Spleen (tissue), 11 donors: Measurements from ENCODE around the gene TCL1A. TPM values are rescaled to one million over a fixed set of nuclear protein-coding genes. Genes with fewer than 3 reads are reported as not detected.
A peak's percentile ranks its signal among the peaks of the same experiment; 100 is the strongest.

Experiments used
- DNase-seq: peaks from one replicate; pipeline ENCODE4 v3.0.0-alpha.2; 2020
- H3K27ac ChIP-seq, 8 donors: fragments of 200-600 bp; sonication (generic) in 7 of 8; 1 replicate in 4 of 8; 2 replicates in 4 of 8; pipeline versions ENCODE4 v1.5.0 to v1.8.0; 2016 to 2021; ENCODE audit warnings: inconsistent platforms in 4 of 8, mild to moderate bottlenecking in 4 of 8, moderate library complexity in 1 of 8
- H3K27me3 ChIP-seq, 7 donors: fragments of 200-600 bp; sonication (generic) in 6 of 7; replicated peaks in 1 of 7; 1 replicate in 4 of 7; 2 replicates in 3 of 7; pipeline versions ENCODE4 v1.5.0 to v1.8.0; 2016 to 2021; ENCODE audit warnings: inconsistent platforms in 3 of 7, mild to moderate bottlenecking in 1 of 7
- H3K36me3 ChIP-seq, 6 donors: fragments of 200-600 bp; sonication (generic) in 5 of 6; 1 replicate in 4 of 6; 2 replicates in 2 of 6; pipeline versions ENCODE4 v1.5.0 to v1.8.0; 2016 to 2021; ENCODE audit warnings: inconsistent platforms in 2 of 6
- H3K4me1 ChIP-seq, 6 donors: fragments of 200-600 bp; sonication (generic) in 5 of 6; 1 replicate in 3 of 6; 2 replicates in 3 of 6; pipeline versions ENCODE4 v1.5.0 to v1.8.0; 2016 to 2021; ENCODE audit warnings: inconsistent platforms in 3 of 6
- H3K4me3 ChIP-seq, 8 donors: fragments of 200-600 bp; sonication (generic) in 7 of 8; 1 replicate in 4 of 8; 2 replicates in 4 of 8; pipeline versions ENCODE4 v1.5.0 to v1.8.0; 2016 to 2021; ENCODE audit warnings: inconsistent platforms in 4 of 8, mild to moderate bottlenecking in 4 of 8, moderate library complexity in 2 of 8
- H3K9me3 ChIP-seq, 8 donors: fragments of 200-600 bp; sonication (generic) in 7 of 8; 1 replicate in 4 of 8; 2 replicates in 4 of 8; pipeline versions ENCODE4 v1.5.0 to v1.8.0; 2016 to 2021; ENCODE audit warnings: inconsistent platforms in 4 of 8
- POLR2A ChIP-seq, 3 donors: fragments of 450-650 bp; IDR thresholded peaks; one replicate each; pipeline ENCODE4 v1.5.1; 2017; ENCODE audit warnings: antibody characterized with exemption in 3 of 3, mild to moderate bottlenecking in 1 of 3
- POLR2AphosphoS5 ChIP-seq, 3 donors: sonication (generic); formaldehyde crosslinking; IDR thresholded peaks; one replicate each; pipeline ENCODE4 v1.5.1; 2017; ENCODE audit warnings: antibody characterized with exemption in 3 of 3
- WGBS, 5 donors: extraction: QIAGEN DNeasy Blood & Tissue Kit in 3 of 5; methylation state at CpG; one replicate each; pipeline versions ENCODE4 v1.1.5 to v1.1.7; 2013 to 2018; 5-methylcytosine and 5-hydroxymethylcytosine counted together
- intact Hi-C: fragments of 100-400 bp; cut with DNase I; formaldehyde crosslinking; loops from one replicate; pipeline ENCODE4 v1.15.0; 2023; ENCODE audit warnings: low total_unique reads
- polyA plus RNA-seq, 3 donors: library from polyadenylated mRNA; stranded (reverse); fragments of 200-250 nt; gene quantifications; one replicate each; pipeline ENCODE4 v1.2.1, GENCODE V29; 2013
- total RNA-seq, 7 donors: library from RNA; depleted of rRNA in 3 of 7; stranded (reverse); fragments of >200 nt in 3 of 7; fragmentation: NEBNext Ultra II Directional in 4 of 7; extraction: Animal tissue kit (Norgen Biotek cat#: 25700) in 4 of 7; gene quantifications; one replicate each; pipeline versions ENCODE4 v1.1.0 to v1.2.1, GENCODE V29; 2016 to 2021
- TF ChIP-seq, protein P1 (sequence below), 11 experiments: fragments of 200-600 bp in 7 of 11; fragments of 450-650 bp in 4 of 11; sonication (generic) in 4 of 11; IDR thresholded peaks in 8 of 11; conservative IDR thresholded peaks in 3 of 11; 1 replicate in 7 of 11; 2 replicates in 4 of 11; pipeline versions ENCODE4 v1.4.0 to v1.8.0; 2016 to 2021; ENCODE audit warnings: antibody characterized with exemption in 11 of 11, inconsistent platforms in 4 of 11, mild to moderate bottlenecking in 1 of 11
- donor health status: healthy with polysubstance abuse.
- donor health status: DM: no; HTN: no; CAD: no; lungs with moderate emphysema.
- donor health status: DM: no; HTN: no; CAD: no.
- donor health status: Bipolar disorder and iron deficiency.
- donor health status: healthy.
- donor health status: DM: no; HTN: no; CAD: no.
- donor health status: DM: yes; HTN: yes; CAD: no.

TCL1A gene
- total and polyA plus RNA-seq, 10 donors: 12.8 to 520 (median 64.4) TPM

DNA sequence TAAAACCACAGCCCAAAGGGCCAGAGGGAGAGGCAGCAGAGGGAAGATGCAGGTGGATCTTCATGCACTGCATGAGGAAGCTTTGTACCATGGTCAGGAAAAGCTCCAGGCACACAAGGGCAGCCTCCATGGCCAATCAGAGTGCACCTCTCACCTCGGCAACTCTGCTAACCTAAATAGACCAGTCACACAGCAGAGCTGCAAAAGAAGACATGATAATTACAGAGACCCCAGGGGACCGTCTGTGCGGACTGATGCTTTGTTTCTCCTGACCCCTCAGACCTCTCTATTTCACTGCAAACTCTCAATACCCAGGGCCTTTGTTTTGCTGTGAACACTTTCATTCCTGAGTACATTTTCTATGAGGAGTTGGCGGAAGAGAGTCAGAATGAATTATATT, 38.4 kb downstream of the TCL1A start:
- H3K9me3 ChIP-seq: peaks cover 0 to 12% (median 0%) of the 10 kb centered on the region in 8 donors
- peaks cover 0 to 40% (median 0%) of the 10 kb centered on the region in 7 donors for H3K27me3 ChIP-seq
- DNase-seq: no peak
- H3K36me3 ChIP-seq: no peaks in the 10 kb centered on the region
- peaks cover 0 to 11% (median 0%) of the 10 kb centered on the region in 6 donors for H3K4me1 ChIP-seq
- TF ChIP-seq POLR2A (IDR thresholded peaks at IDR 0.05): no peak
- TF ChIP-seq POLR2AphosphoS5 (IDR thresholded peaks at IDR 0.05): no peak
- TF ChIP-seq, protein P1, sequence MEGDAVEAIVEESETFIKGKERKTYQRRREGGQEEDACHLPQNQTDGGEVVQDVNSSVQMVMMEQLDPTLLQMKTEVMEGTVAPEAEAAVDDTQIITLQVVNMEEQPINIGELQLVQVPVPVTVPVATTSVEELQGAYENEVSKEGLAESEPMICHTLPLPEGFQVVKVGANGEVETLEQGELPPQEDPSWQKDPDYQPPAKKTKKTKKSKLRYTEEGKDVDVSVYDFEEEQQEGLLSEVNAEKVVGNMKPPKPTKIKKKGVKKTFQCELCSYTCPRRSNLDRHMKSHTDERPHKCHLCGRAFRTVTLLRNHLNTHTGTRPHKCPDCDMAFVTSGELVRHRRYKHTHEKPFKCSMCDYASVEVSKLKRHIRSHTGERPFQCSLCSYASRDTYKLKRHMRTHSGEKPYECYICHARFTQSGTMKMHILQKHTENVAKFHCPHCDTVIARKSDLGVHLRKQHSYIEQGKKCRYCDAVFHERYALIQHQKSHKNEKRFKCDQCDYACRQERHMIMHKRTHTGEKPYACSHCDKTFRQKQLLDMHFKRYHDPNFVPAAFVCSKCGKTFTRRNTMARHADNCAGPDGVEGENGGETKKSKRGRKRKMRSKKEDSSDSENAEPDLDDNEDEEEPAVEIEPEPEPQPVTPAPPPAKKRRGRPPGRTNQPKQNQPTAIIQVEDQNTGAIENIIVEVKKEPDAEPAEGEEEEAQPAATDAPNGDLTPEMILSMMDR (IDR thresholded peaks at IDR 0.05 in 8 of 11, conservative IDR thresholded peaks at IDR 0.05 in 3 of 11): no peak
- WGBS, 5 donors: 45 to 75% (median 61%) methylated on average over 4 of the region's 4 CpGs
- intact Hi-C loops: no loop called here
- no peak overlapping the region for H3K27ac ChIP-seq
- no peak overlapping the region for H3K4me3 ChIP-seq

DNA sequence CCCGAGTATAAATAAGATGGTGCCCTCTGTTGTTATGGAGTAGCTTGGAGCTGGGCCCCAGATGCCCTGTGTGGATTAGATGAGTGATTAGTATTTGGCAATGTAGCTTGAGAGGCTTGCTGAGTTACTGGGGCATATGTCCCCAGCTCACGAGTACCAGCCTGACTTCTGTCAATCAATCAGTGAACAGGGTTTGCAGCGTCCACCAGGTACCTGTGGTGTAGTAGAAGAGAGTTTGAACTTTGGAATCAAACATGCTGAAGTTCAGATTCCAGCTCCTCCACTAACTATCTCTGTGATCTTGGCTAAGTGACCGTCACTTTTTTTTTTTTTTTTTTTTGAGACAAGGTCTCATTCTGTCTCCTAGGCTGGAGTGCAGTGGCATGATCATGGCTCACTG, 39.3 kb downstream of the TCL1A start:
- peaks cover 0 to 2% (median 0%) of the 10 kb centered on the region in 6 donors for H3K4me1 ChIP-seq
- no peak overlapping the region for H3K4me3 ChIP-seq
- 78 to 89% (median 83%) methylated on average over 4 of the region's 4 CpGs for WGBS, 5 donors
- peaks cover 0 to 38% (median 0%) of the 10 kb centered on the region in 7 donors for H3K27me3 ChIP-seq
- intact Hi-C loops: no loop called here
- DNase-seq: no peak
- peaks cover 0 to 12% (median 0%) of the 10 kb centered on the region in 8 donors for H3K9me3 ChIP-seq
- TF ChIP-seq POLR2AphosphoS5 (IDR thresholded peaks at IDR 0.05): no peak
- TF ChIP-seq, protein P1 (IDR thresholded peaks at IDR 0.05 in 8 of 11, conservative IDR thresholded peaks at IDR 0.05 in 3 of 11): no peak
- TF ChIP-seq POLR2A (IDR thresholded peaks at IDR 0.05): no peak
- no peak overlapping the region for H3K27ac ChIP-seq
- no peaks in the 10 kb centered on the region for H3K36me3 ChIP-seq

DNA sequence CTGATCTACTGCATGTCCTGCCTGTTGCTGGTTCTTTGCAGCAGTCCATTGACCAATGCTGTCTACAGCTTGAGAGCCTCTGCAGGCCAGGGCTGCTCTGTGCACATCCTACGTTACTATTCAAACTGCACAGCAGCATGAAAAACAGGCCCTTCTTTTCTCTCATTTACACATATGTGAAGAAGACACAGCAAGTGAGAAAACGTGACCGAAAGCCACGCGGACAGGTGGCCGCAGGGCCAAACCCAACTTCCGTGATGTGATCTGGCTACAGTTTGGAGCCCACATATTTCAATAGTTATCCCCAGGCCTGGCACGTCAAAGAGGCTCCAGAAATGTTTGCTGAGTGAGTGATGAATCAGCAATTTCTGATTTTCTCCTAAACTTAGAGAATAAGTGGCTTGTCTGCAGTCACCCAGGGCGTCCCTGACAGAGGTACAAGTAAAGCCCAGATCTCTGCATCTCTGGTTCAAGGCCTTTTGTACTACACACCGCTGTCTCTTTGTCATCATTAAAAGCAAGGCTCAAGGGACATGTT, 45.6 kb downstream of the TCL1A start:
- H3K4me1 ChIP-seq: peaks cover 0 to 42% (median 8%) of the 10 kb centered on the region in 6 donors
- no peaks in the 10 kb centered on the region for H3K9me3 ChIP-seq
- H3K4me3 ChIP-seq: no peak overlapping the region
- TF ChIP-seq, protein P1 (IDR thresholded peaks at IDR 0.05 in 8 of 11, conservative IDR thresholded peaks at IDR 0.05 in 3 of 11): no peak
- no peak for TF ChIP-seq POLR2AphosphoS5 (IDR thresholded peaks at IDR 0.05)
- TF ChIP-seq POLR2A (IDR thresholded peaks at IDR 0.05): no peak
- 67 to 77% (median 72%) methylated on average over 10 of the region's 10 CpGs for WGBS, 5 donors
- no peaks in the 10 kb centered on the region for H3K36me3 ChIP-seq
- intact Hi-C loops: no loop called here
- DNase-seq: no peak
- H3K27ac ChIP-seq: no peak overlapping the region
- peaks cover 0 to 32% (median 0%) of the 10 kb centered on the region in 7 donors for H3K27me3 ChIP-seq

DNA sequence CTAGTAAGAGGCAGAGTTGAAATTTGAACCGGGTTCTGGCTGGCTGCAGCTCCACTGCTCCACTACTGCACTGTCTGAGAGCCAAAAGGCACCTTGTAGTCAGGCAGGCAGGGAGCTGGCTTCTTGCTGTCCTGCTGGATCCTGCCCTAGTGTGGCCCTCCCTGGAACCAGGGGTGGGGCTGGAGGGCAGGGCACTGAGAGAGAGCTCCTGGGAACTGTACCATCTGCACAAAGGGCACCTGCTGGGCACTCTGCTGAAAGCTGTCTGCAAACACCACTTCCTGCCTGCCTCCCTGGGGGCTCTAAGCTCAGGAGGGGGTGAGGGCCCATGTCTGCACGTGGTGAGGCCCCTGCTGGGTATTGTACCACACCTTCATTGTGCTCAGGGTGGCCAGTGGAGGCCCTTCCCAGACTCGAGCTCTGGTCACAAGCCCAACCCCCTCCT, 46.7 kb downstream of the TCL1A start:
- no peaks in the 10 kb centered on the region for H3K36me3 ChIP-seq
- peaks cover 0 to 32% (median 0%) of the 10 kb centered on the region in 7 donors for H3K27me3 ChIP-seq
- DNase-seq: peak; percentile 84
- intact Hi-C loops: no loop called here
- H3K4me3 ChIP-seq: peak overlapping the region in 1 of 8 donors; percentile 48
- H3K4me1 ChIP-seq: peaks cover 3 to 53% (median 16%) of the 10 kb centered on the region in 6 donors
- H3K27ac ChIP-seq: peak overlapping the region in 3 of 8 donors; percentile 64 to 83 (median 67)
- TF ChIP-seq POLR2AphosphoS5 (IDR thresholded peaks at IDR 0.05) (peak in 2 of 3 donors; percentile 60 to 71), POLR2A (IDR thresholded peaks at IDR 0.05) (no peak)
- TF ChIP-seq, protein P1 (IDR thresholded peaks at IDR 0.05 in 8 of 11, conservative IDR thresholded peaks at IDR 0.05 in 3 of 11): no peak
- 9 to 34% (median 24%) methylated on average over 3 of the region's 3 CpGs for WGBS, 5 donors
- H3K9me3 ChIP-seq: no peaks in the 10 kb centered on the region
